HepG2 (cell line): ENCODE data around the gene ITCH. TPM values are rescaled to one million over a fixed set of nuclear protein-coding genes. Genes with fewer than 3 reads are reported as not detected.

Experiments used
- BRCA1 ChIP-seq: sonication (generic); formaldehyde crosslinking; IDR thresholded peaks from 2 replicates; pipeline ENCODE4 v1.4.0; 2020; ENCODE audit warnings: missing genetic modification reagents
- CENPT ChIP-seq: sonication (generic); formaldehyde crosslinking; IDR thresholded peaks from 2 replicates; pipeline ENCODE4 v1.8.0; 2022; ENCODE audit warnings: low read depth, mild to moderate bottlenecking, moderate library complexity, missing genetic modification reagents
- FLYWCH1 ChIP-seq: sonication (generic); formaldehyde crosslinking; IDR thresholded peaks from 2 replicates; pipeline ENCODE4 v1.8.1; 2023; ENCODE audit warnings: mild to moderate bottlenecking, missing genetic modification reagents
- FOSL2 ChIP-seq: sonication (generic); formaldehyde crosslinking; IDR thresholded peaks from 2 replicates; pipeline ENCODE4 v1.4.0; 2020; ENCODE audit warnings: missing genetic modification reagents
- FOXK2 ChIP-seq: fragments of 450-650 bp; IDR thresholded peaks from 2 replicates; pipeline ENCODE4 v1.6.1; 2016
- HDAC2 ChIP-seq: sonication (generic); formaldehyde crosslinking; IDR thresholded peaks from 2 replicates; pipeline ENCODE4 v1.4.0; 2020; ENCODE audit warnings: missing genetic modification reagents
- MAFK ChIP-seq, 2 experiments: IDR thresholded peaks in 1 of 2; conservative IDR thresholded peaks in 1 of 2; 2 replicates each; pipeline ENCODE4 v1.6.1; 2011; ENCODE audit warnings: improper control_type of control experiment in 2 of 2, low read length in 2 of 2
- REPIN1 ChIP-seq: sonication (generic); formaldehyde crosslinking; IDR thresholded peaks from 2 replicates; pipeline ENCODE4 v1.8.0; 2022; ENCODE audit warnings: missing genetic modification reagents, low read depth, mild to moderate bottlenecking, borderline replicate concordance
- YEATS2 ChIP-seq: sonication (generic); formaldehyde crosslinking; IDR thresholded peaks from 2 replicates; pipeline ENCODE4 v1.4.0; 2020; ENCODE audit warnings: missing genetic modification reagents, borderline replicate concordance
- ZNF543 ChIP-seq: sonication (generic); formaldehyde crosslinking; IDR thresholded peaks from 2 replicates; pipeline ENCODE4 v1.4.0; 2020; ENCODE audit warnings: mild to moderate bottlenecking, missing genetic modification reagents
- ZNF652 ChIP-seq: IDR thresholded peaks from 2 replicates; pipeline ENCODE4 v1.6.1; 2016; ENCODE audit warnings: low read depth, borderline replicate concordance
- polyA plus RNA-seq, 8 experiments: library from polyadenylated mRNA; depleted of rRNA in 3 of 8; stranded (reverse) in 7 of 8; unstranded in 1 of 8; fragments of >200 nt; fragmentation: Illumina TruSeq in 4 of 8; extraction: Trizol in 4 of 8; gene quantifications; 2 replicates each; pipeline versions ENCODE4 v1.2.1 to v1.2.3, GENCODE V29; 2011 to 2016; ENCODE audit warnings: low read depth in 4 of 8, missing spikeins in 1 of 8, mixed read lengths in 1 of 8; ENCODE audit not compliant: insufficient read depth in 1 of 8
- total RNA-seq, 5 experiments: library from RNA; depleted of rRNA; stranded (reverse); fragments of >200 nt; fragmentation: Illumina TruSeq; extraction: Trizol; gene quantifications; 2 replicates each; pipeline ENCODE4 v1.2.3, GENCODE V29; 2016; ENCODE audit warnings: low read depth in 1 of 5
- TF ChIP-seq, protein P1 (sequence below): sonication (generic); IDR thresholded peaks from 2 replicates; pipeline ENCODE4 v1.6.1; 2016; ENCODE audit warnings: low read depth, borderline replicate concordance
- TF ChIP-seq, protein P2 (sequence below): sonication (generic); formaldehyde crosslinking; IDR thresholded peaks from 2 replicates; pipeline ENCODE4 v1.4.0; 2020; ENCODE audit warnings: mild to moderate bottlenecking, missing genetic modification reagents
- TF ChIP-seq, protein P3 (sequence below): sonication (generic); formaldehyde crosslinking; IDR thresholded peaks from 2 replicates; pipeline ENCODE4 v1.8.1; 2023; ENCODE audit warnings: mild to moderate bottlenecking, moderate library complexity, missing genetic modification reagents
- TF ChIP-seq, protein P4 (sequence below): sonication (generic); formaldehyde crosslinking; IDR thresholded peaks from 2 replicates; pipeline ENCODE4 v1.5.0; 2020; ENCODE audit warnings: mild to moderate bottlenecking, missing genetic modification reagents, borderline replicate concordance
- TF ChIP-seq, protein P5 (sequence below): sonication (generic); formaldehyde crosslinking; IDR thresholded peaks from 2 replicates; pipeline ENCODE4 v1.4.0; 2020; ENCODE audit warnings: missing genetic modification reagents, mild to moderate bottlenecking, borderline replicate concordance

ITCH gene
- total and polyA plus RNA-seq, 2 of the 13 experiments (the other 11 are each of a cell fraction or from before 2014, with no cell fraction given) = 20.5 to 112 TPM

DNA sequence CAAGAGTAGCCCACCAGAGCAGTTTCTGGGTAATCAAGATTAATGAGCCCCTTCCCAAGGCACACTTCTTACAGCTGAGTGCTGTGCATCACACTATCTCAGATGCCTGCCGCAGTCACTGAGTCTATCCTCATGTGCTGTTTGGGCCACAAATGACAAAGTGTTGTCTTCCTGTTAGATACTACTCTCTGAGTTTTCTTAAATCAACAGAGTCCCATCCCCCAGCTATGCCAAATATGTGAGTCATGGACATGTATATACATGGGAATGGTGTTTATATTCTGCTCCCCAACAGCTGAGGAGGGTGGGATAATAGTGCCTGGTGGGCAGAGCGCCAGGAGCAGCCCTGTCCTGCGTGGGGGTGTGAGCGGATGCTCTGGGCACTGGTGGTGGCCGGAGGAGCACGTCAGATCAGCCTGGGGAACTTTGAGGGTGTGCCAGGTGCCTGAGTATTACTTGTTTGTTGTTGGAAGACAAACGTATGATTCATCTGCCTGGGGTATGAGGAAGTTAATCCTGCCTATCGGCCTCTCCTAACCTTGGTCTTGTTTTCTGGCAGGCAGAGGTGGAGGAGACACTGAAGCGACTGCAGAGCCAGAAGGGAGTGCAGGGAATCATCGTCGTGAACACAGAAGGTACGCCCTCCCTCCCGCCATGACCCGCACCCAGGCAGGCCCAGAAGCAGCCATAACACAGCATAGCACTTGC is 162.8 kb downstream of the ITCH start (continued):
- TF ChIP-seq, protein P1, sequence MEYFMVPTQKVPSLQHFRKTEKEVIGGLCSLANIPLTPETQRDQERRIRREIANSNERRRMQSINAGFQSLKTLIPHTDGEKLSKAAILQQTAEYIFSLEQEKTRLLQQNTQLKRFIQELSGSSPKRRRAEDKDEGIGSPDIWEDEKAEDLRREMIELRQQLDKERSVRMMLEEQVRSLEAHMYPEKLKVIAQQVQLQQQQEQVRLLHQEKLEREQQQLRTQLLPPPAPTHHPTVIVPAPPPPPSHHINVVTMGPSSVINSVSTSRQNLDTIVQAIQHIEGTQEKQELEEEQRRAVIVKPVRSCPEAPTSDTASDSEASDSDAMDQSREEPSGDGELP = peak; percentile 98
- TF ChIP-seq CENPT (CRISPR knock-in tag) (no peak; the same call in 1 of the 2 replicates), REPIN1 (CRISPR knock-in tag) (peak; percentile 68; the same call in 1 of the 2 replicates), FLYWCH1 (CRISPR knock-in tag) (no peak), BRCA1 (CRISPR knock-in tag) (no peak), HDAC2 (CRISPR knock-in tag) (peak; percentile 89), MAFK (conservative IDR thresholded peaks at IDR 0.05 in 1 of 2, IDR thresholded peaks at IDR 0.05 in 1 of 2; ENCODE audit: low read length in 2 of 2) (peak in 1 of 2 experiments; percentile 53; a peak in 3 of 4 replicates), ZNF652 (CRISPR knock-in tag) (peak; percentile 60; the same call in 1 of the 2 replicates), FOSL2 (CRISPR knock-in tag) (peak; percentile 99), YEATS2 (CRISPR knock-in tag) (peak; percentile 77; the same call in 1 of the 2 replicates), ZNF543 (CRISPR knock-in tag) (peak; percentile 80; the same call in 1 of the 2 replicates), FOXK2 (peak; percentile 94)
- TF ChIP-seq, protein P2, sequence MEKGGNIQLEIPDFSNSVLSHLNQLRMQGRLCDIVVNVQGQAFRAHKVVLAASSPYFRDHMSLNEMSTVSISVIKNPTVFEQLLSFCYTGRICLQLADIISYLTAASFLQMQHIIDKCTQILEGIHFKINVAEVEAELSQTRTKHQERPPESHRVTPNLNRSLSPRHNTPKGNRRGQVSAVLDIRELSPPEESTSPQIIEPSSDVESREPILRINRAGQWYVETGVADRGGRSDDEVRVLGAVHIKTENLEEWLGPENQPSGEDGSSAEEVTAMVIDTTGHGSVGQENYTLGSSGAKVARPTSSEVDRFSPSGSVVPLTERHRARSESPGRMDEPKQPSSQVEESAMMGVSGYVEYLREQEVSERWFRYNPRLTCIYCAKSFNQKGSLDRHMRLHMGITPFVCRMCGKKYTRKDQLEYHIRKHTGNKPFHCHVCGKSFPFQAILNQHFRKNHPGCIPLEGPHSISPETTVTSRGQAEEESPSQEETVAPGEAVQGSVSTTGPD (CRISPR knock-in tag) = peak; percentile 45; the same call in 1 of the 2 replicates
- TF ChIP-seq, protein P3, sequence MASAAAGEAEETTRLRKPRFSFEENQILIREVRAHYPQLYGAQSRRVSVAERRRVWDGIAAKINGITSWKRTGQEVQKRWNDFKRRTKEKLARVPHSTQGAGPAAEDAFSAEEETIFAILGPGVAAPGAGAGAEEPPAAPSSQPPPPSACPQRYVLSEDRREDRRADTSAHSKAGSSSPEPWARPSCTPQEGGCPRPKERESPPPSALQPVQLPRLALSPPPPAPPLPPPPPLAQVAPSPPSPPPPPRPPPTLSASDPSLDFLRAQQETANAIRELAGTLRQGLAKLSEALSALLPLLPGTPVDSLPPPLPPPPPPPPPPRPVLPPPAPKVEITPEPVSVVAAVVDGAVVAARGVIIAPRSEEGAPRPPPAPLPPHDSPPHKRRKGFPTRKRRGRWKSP (CRISPR knock-in tag) = peak; percentile 56; the same call in 1 of the 2 replicates
- TF ChIP-seq, protein P4, sequence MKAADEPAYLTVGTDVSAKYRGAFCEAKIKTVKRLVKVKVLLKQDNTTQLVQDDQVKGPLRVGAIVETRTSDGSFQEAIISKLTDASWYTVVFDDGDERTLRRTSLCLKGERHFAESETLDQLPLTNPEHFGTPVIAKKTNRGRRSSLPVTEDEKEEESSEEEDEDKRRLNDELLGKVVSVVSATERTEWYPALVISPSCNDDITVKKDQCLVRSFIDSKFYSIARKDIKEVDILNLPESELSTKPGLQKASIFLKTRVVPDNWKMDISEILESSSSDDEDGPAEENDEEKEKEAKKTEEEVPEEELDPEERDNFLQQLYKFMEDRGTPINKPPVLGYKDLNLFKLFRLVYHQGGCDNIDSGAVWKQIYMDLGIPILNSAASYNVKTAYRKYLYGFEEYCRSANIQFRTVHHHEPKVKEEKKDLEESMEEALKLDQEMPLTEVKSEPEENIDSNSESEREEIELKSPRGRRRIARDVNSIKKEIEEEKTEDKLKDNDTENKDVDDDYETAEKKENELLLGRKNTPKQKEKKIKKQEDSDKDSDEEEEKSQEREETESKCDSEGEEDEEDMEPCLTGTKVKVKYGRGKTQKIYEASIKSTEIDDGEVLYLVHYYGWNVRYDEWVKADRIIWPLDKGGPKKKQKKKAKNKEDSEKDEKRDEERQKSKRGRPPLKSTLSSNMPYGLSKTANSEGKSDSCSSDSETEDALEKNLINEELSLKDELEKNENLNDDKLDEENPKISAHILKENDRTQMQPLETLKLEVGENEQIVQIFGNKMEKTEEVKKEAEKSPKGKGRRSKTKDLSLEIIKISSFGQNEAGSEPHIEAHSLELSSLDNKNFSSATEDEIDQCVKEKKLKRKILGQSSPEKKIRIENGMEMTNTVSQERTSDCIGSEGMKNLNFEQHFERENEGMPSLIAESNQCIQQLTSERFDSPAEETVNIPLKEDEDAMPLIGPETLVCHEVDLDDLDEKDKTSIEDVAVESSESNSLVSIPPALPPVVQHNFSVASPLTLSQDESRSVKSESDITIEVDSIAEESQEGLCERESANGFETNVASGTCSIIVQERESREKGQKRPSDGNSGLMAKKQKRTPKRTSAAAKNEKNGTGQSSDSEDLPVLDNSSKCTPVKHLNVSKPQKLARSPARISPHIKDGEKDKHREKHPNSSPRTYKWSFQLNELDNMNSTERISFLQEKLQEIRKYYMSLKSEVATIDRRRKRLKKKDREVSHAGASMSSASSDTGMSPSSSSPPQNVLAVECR = peak; percentile 71; the same call in 1 of the 2 replicates
- TF ChIP-seq, protein P5, sequence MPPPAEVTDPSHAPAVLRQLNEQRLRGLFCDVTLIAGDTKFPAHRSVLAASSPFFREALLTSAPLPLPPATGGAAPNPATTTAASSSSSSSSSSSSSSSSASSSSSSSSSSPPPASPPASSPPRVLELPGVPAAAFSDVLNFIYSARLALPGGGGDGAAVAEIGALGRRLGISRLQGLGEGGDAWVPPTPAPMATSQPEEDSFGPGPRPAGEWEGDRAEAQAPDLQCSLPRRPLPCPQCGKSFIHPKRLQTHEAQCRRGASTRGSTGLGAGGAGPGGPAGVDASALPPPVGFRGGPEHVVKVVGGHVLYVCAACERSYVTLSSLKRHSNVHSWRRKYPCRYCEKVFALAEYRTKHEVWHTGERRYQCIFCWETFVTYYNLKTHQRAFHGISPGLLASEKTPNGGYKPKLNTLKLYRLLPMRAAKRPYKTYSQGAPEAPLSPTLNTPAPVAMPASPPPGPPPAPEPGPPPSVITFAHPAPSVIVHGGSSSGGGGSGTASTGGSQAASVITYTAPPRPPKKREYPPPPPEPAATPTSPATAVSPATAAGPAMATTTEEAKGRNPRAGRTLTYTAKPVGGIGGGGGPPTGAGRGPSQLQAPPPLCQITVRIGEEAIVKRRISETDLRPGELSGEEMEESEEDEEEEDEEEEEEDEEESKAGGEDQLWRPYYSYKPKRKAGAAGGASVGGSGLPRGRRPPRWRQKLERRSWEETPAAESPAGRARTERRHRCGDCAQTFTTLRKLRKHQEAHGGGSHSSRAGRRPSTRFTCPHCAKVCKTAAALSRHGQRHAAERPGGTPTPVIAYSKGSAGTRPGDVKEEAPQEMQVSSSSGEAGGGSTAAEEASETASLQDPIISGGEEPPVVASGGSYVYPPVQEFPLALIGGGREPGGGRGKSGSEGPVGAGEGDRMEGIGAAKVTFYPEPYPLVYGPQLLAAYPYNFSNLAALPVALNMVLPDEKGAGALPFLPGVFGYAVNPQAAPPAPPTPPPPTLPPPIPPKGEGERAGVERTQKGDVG (CRISPR knock-in tag) = peak; percentile 98
